Measurements from ENCODE around the gene SH3BP1. TPM values are rescaled to one million over a fixed set of nuclear protein-coding genes. Genes with fewer than 3 reads are reported as not detected.
"Not testable (repeated sequence)": the region's sequence is repeated elsewhere in the genome, so short reads cannot be mapped to it uniquely, and the experiment has no call there.

SH3BP1 gene
- polyA plus RNA-seq, 4 donors, result 20.8 to 46.0 (median 28.5) TPM

DNA sequence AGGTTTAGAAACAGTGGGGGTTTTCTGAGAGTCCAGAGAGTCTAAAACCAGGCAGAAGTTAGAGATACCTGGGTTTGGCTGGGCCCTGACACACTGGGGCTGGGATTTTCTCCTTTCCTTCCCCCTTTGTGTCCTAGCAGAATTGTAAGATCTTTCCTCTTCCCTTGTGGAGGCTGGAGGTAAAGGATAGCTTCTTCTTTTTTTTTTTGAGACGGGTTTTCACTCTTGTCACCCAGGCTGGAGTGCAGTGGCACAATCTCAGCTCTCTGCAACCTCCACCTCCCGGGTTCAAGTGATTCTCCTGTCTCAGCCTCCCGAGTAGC is 29.4 kb upstream of the SH3BP1 start:
- not testable (repeated sequence) for H3K9me3 ChIP-seq (ENCODE audit: control insufficient read depth in 2 of 2, insufficient read depth in 1 of 2, low read depth in 1 of 2, low read length in 1 of 2); DNase-seq; FAIRE-seq; H3K27me3 ChIP-seq (ENCODE audit: control insufficient read depth in 3 of 3, insufficient read depth in 3 of 3, low read length in 3 of 3)
- peaks cover 0 to 35% (median 2%) of the 10 kb centered on the region in 3 donors for H3K36me3 ChIP-seq (ENCODE audit: control insufficient read depth in 3 of 3, insufficient read depth in 2 of 3, low read depth in 1 of 3, low read length in 3 of 3)
- peaks cover 2 to 15% (median 10%) of the 10 kb centered on the region in 3 donors for H3K4me1 ChIP-seq (ENCODE audit: control insufficient read depth in 3 of 3, insufficient read depth in 2 of 3, low read depth in 1 of 3, low read length in 2 of 3)
- H3K4me3 ChIP-seq (ENCODE audit: low read depth in 1 of 3, low read length in 3 of 3), result peak overlapping the region in 2 of 3 donors; percentile 75 to 94
- WGBS, 3 donors, result 55 to 76% (median 56%) methylated on average over 3 of the region's 3 CpGs
- H3K27ac ChIP-seq (ENCODE audit: low read depth in 1 of 3, low read length in 2 of 3), result peak overlapping the region in 1 of 3 donors; percentile 99

DNA sequence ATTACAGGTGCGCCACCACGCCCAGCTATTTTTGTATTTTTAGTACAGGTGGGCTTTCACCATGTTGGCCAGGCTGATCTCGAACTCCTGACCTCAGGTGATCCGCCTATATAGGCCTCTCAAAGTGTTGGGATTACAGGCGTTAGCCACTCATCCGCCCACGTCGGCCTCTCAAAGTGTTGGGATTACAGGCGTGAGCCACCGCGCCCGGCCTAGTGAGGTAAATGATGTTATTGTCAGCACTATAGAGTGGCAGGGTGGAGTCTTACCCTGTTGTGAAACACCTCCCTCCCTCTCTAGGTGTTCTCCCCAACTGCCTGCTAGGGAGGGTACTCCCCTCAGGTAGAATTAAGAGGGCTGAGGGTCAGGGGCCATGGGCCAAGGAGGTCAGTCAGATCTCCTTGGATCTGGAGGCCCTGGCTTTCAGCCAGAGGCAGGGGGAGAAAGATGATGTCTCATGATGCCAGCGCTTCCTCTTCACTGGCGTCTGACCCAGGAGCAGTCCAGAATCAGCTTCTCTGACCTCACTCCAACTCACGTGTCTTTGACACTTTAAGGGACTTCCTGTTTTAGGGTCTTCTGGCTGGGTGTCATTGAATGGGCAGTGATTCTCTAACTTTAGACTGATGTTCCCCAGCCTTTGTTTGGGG is 28.9 kb upstream of the SH3BP1 start:
- no peak for FAIRE-seq
- Histone ChIP-seq H3K27me3 (ENCODE audit: control insufficient read depth in 3 of 3, insufficient read depth in 3 of 3, low read length in 3 of 3) (no peaks in the 10 kb centered on the region), H3K9me3 (ENCODE audit: control insufficient read depth in 2 of 2, insufficient read depth in 1 of 2, low read depth in 1 of 2, low read length in 1 of 2) (no peaks in the 10 kb centered on the region), H3K36me3 (ENCODE audit: control insufficient read depth in 3 of 3, insufficient read depth in 2 of 3, low read depth in 1 of 3, low read length in 3 of 3) (peaks cover 0 to 38% (median 2%) of the 10 kb centered on the region in 3 donors), H3K4me3 (ENCODE audit: low read depth in 1 of 3, low read length in 3 of 3) (no peak overlapping the region), H3K27ac (ENCODE audit: low read depth in 1 of 3, low read length in 2 of 3) (peak overlapping the region in 1 of 3 donors; percentile 56), H3K4me1 (ENCODE audit: control insufficient read depth in 3 of 3, insufficient read depth in 2 of 3, low read depth in 1 of 3, low read length in 2 of 3) (peaks cover 2 to 15% (median 10%) of the 10 kb centered on the region in 3 donors)
- DNase-seq, result no peak
- WGBS, 3 donors, result 40 to 69% (median 64%) methylated on average over 15 of the region's 15 CpGs

- no peaks in the 10 kb centered on the region for H3K9me3 ChIP-seq (ENCODE audit: control insufficient read depth in 2 of 2, insufficient read depth in 1 of 2, low read depth in 1 of 2, low read length in 1 of 2)
- DNase-seq (no peak), FAIRE-seq (no peak)
- 79 to 89% (median 88%) methylated on average over 6 of the region's 6 CpGs for WGBS, 3 donors
- peak overlapping the region in 1 of 3 donors; percentile 19 for H3K27ac ChIP-seq (ENCODE audit: low read depth in 1 of 3, low read length in 2 of 3)
- no peaks in the 10 kb centered on the region for H3K27me3 ChIP-seq (ENCODE audit: control insufficient read depth in 3 of 3, insufficient read depth in 3 of 3, low read length in 3 of 3)
- no peak overlapping the region for H3K4me3 ChIP-seq (ENCODE audit: low read depth in 1 of 3, low read length in 3 of 3)
- peaks cover 0 to 43% (median 5%) of the 10 kb centered on the region in 3 donors for H3K36me3 ChIP-seq (ENCODE audit: control insufficient read depth in 3 of 3, insufficient read depth in 2 of 3, low read depth in 1 of 3, low read length in 3 of 3)
- H3K4me1 ChIP-seq (ENCODE audit: control insufficient read depth in 3 of 3, insufficient read depth in 2 of 3, low read depth in 1 of 3, low read length in 2 of 3), result peaks cover 2 to 15% (median 10%) of the 10 kb centered on the region in 3 donors
Measured at GRCh38 chr22:37611207-37611606, 28.3 kb upstream of the SH3BP1 start.

- Histone ChIP-seq H3K27me3 (ENCODE audit: control insufficient read depth in 3 of 3, insufficient read depth in 3 of 3, low read length in 3 of 3) (no peaks in the 10 kb centered on the region), H3K27ac (ENCODE audit: low read depth in 1 of 3, low read length in 2 of 3) (no peak overlapping the region), H3K4me3 (ENCODE audit: low read depth in 1 of 3, low read length in 3 of 3) (no peak overlapping the region), H3K4me1 (ENCODE audit: control insufficient read depth in 3 of 3, insufficient read depth in 2 of 3, low read depth in 1 of 3, low read length in 2 of 3) (peaks cover 0 to 3% (median 0%) of the 10 kb centered on the region in 3 donors), H3K9me3 (ENCODE audit: control insufficient read depth in 2 of 2, insufficient read depth in 1 of 2, low read depth in 1 of 2, low read length in 1 of 2) (no peaks in the 10 kb centered on the region), H3K36me3 (ENCODE audit: control insufficient read depth in 3 of 3, insufficient read depth in 2 of 3, low read depth in 1 of 3, low read length in 3 of 3) (peaks cover 3 to 83% (median 13%) of the 10 kb centered on the region in 3 donors)
- WGBS, 3 donors, result 91 to 92% (median 92%) methylated on average over 26 to 27 of the region's 27 CpGs
- FAIRE-seq (no peak), DNase-seq (no peak)
Measured at GRCh38 chr22:37616201-37617083, 23.0 kb upstream of the SH3BP1 start.

- FAIRE-seq (no peak), DNase-seq (no peak)
- no peaks in the 10 kb centered on the region for H3K9me3 ChIP-seq (ENCODE audit: control insufficient read depth in 2 of 2, insufficient read depth in 1 of 2, low read depth in 1 of 2, low read length in 1 of 2)
- H3K4me3 ChIP-seq (ENCODE audit: low read depth in 1 of 3, low read length in 3 of 3), result no peak overlapping the region
- H3K36me3 ChIP-seq (ENCODE audit: control insufficient read depth in 3 of 3, insufficient read depth in 2 of 3, low read depth in 1 of 3, low read length in 3 of 3), result peaks cover 3 to 91% (median 13%) of the 10 kb centered on the region in 3 donors
- WGBS, 3 donors, result 88 to 95% (median 91%) methylated on average over 1 of the region's 1 CpG
- no peaks in the 10 kb centered on the region for H3K27me3 ChIP-seq (ENCODE audit: control insufficient read depth in 3 of 3, insufficient read depth in 3 of 3, low read length in 3 of 3)
- H3K4me1 ChIP-seq (ENCODE audit: control insufficient read depth in 3 of 3, insufficient read depth in 2 of 3, low read depth in 1 of 3, low read length in 2 of 3), result peaks cover 0 to 3% (median 0%) of the 10 kb centered on the region in 3 donors
- H3K27ac ChIP-seq (ENCODE audit: low read depth in 1 of 3, low read length in 2 of 3), result no peak overlapping the region
Measured at GRCh38 chr22:37617431-37617830, 22.0 kb upstream of the SH3BP1 start.

DNA sequence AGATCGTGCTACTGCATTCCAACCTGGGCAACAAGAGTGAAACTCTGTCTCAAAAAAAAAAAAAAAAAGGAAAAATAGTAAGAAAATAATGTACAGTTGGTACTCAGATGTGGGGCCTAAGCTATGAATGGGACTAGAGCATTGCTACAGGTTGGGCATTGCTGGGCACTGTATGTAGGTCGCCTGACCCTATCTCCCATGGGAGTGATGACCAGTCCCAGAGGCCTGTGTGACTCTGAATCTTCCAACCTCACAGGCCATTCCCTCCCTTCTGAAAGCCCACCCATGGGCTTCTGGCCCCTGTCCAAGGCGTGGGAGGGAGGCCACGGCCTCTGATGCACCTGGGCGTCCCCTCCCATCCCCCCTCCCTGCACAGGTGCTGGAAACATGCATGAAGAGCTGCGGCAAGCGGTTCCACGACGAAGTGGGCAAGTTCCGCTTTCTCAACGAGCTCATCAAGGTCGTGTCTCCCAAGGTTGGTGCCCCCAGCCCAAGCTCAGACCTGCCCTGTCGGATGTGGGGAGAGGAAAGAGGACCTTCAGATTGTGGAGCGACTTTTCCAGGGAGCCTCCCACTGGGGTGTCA is 21.3 kb upstream of the SH3BP1 start:
- whole genome bisulfite sequencing, 3 donors, result 83 to 86% (median 84%) methylated on average over 11 to 14 of the region's 14 CpGs
- no peaks in the 10 kb centered on the region for H3K4me1 ChIP-seq (ENCODE audit: control insufficient read depth in 3 of 3, insufficient read depth in 2 of 3, low read depth in 1 of 3, low read length in 2 of 3)
- peaks cover 3 to 94% (median 13%) of the 10 kb centered on the region in 3 donors for H3K36me3 ChIP-seq (ENCODE audit: control insufficient read depth in 3 of 3, insufficient read depth in 2 of 3, low read depth in 1 of 3, low read length in 3 of 3)
- DNase-seq, result no peak
- H3K27ac ChIP-seq (ENCODE audit: low read depth in 1 of 3, low read length in 2 of 3), result no peak overlapping the region
- no peaks in the 10 kb centered on the region for H3K27me3 ChIP-seq (ENCODE audit: control insufficient read depth in 3 of 3, insufficient read depth in 3 of 3, low read length in 3 of 3)
- no peaks in the 10 kb centered on the region for H3K9me3 ChIP-seq (ENCODE audit: control insufficient read depth in 2 of 2, insufficient read depth in 1 of 2, low read depth in 1 of 2, low read length in 1 of 2)
- FAIRE-seq, result no peak
- no peak overlapping the region for H3K4me3 ChIP-seq (ENCODE audit: low read depth in 1 of 3, low read length in 3 of 3)

- H3K9me3 ChIP-seq (ENCODE audit: control insufficient read depth in 2 of 2, insufficient read depth in 1 of 2, low read depth in 1 of 2, low read length in 1 of 2), result no peaks in the 10 kb centered on the region
- FAIRE-seq (no peak), DNase-seq (no peak)
- H3K27ac ChIP-seq (ENCODE audit: low read depth in 1 of 3, low read length in 2 of 3), result no peak overlapping the region
- no peaks in the 10 kb centered on the region for H3K27me3 ChIP-seq (ENCODE audit: control insufficient read depth in 3 of 3, insufficient read depth in 3 of 3, low read length in 3 of 3)
- peaks cover 0 to 5% (median under 1%) of the 10 kb centered on the region in 3 donors for H3K4me1 ChIP-seq (ENCODE audit: control insufficient read depth in 3 of 3, insufficient read depth in 2 of 3, low read depth in 1 of 3, low read length in 2 of 3)
- H3K36me3 ChIP-seq (ENCODE audit: control insufficient read depth in 3 of 3, insufficient read depth in 2 of 3, low read depth in 1 of 3, low read length in 3 of 3), result peaks cover 3 to 94% (median 13%) of the 10 kb centered on the region in 3 donors
- 85 to 94% (median 91%) methylated on average over 6 of the region's 6 CpGs for WGBS, 3 donors
- no peak overlapping the region for H3K4me3 ChIP-seq (ENCODE audit: low read depth in 1 of 3, low read length in 3 of 3)
Measured at GRCh38 chr22:37618674-37619073, 20.8 kb upstream of the SH3BP1 start.

GRCh38 chr22:37619991-37620390 is 19.5 kb upstream of the SH3BP1 start:
- DNase-seq (no peak), FAIRE-seq (no peak)
- H3K9me3 ChIP-seq (ENCODE audit: control insufficient read depth in 2 of 2, insufficient read depth in 1 of 2, low read depth in 1 of 2, low read length in 1 of 2), result no peaks in the 10 kb centered on the region
- H3K27ac ChIP-seq (ENCODE audit: low read depth in 1 of 3, low read length in 2 of 3), result no peak overlapping the region
- 90 to 92% (median 90%) methylated on average over 7 of the region's 7 CpGs for WGBS, 3 donors
- H3K4me3 ChIP-seq (ENCODE audit: low read depth in 1 of 3, low read length in 3 of 3), result no peak overlapping the region
- H3K36me3 ChIP-seq (ENCODE audit: control insufficient read depth in 3 of 3, insufficient read depth in 2 of 3, low read depth in 1 of 3, low read length in 3 of 3), result peaks cover 3 to 93% (median 11%) of the 10 kb centered on the region in 3 donors
- peaks cover 0 to 9% (median 2%) of the 10 kb centered on the region in 3 donors for H3K4me1 ChIP-seq (ENCODE audit: control insufficient read depth in 3 of 3, insufficient read depth in 2 of 3, low read depth in 1 of 3, low read length in 2 of 3)
- H3K27me3 ChIP-seq (ENCODE audit: control insufficient read depth in 3 of 3, insufficient read depth in 3 of 3, low read length in 3 of 3), result no peaks in the 10 kb centered on the region

Data from small intestine (tissue), 7 donors.